NT2/D1 (cell line): ENCODE results near the gene CTIF.

ENCODE experiments used
- SUZ12 ChIP-seq: IDR thresholded peaks from 2 replicates; pipeline ENCODE4 v1.6.1; 2011; ENCODE audit not compliant: insufficient read length, insufficient read depth; ENCODE audit errors: extremely low read depth
- ZNF274 ChIP-seq: IDR thresholded peaks from 2 replicates; pipeline ENCODE4 v1.6.1; 2011; ENCODE audit warnings: mild to moderate bottlenecking, low read depth, low read length

DNA sequence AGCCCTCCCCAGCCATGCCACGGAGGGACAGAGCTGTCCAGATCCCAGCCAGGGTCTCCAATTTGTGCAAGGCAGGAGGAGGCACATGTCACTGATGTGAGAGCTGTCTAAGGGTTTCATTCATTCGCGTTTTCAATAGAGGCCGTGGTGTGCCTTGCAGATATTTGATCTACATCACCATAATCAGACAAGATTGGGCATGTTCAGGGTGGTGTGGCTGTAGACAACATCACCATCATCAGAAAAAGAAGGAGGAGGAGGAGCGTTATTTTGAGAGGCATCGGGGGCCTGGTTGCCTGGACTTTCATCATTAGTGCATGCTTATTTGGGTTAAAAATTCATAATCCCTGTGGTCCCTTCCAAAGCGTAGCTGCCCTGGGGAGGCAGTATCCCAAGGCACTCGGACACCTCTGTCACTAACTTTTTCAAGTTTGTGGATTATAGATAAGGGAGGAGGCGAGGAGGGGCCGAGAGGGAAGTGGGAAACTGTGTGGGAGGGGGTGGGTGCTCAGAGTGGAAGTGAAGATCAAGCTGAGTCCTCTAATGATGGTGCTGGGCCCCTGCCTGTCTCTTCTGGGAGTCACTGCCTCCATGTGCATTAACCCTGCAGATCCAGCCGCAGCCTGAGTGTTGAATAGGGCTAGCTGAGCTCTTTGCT is 194.1 kb downstream of the CTIF start:
- no peak for TF ChIP-seq ZNF274
- TF ChIP-seq SUZ12: no peak
